ENCODE measurements around the gene CIDEA.

CIDEA gene

DNA sequence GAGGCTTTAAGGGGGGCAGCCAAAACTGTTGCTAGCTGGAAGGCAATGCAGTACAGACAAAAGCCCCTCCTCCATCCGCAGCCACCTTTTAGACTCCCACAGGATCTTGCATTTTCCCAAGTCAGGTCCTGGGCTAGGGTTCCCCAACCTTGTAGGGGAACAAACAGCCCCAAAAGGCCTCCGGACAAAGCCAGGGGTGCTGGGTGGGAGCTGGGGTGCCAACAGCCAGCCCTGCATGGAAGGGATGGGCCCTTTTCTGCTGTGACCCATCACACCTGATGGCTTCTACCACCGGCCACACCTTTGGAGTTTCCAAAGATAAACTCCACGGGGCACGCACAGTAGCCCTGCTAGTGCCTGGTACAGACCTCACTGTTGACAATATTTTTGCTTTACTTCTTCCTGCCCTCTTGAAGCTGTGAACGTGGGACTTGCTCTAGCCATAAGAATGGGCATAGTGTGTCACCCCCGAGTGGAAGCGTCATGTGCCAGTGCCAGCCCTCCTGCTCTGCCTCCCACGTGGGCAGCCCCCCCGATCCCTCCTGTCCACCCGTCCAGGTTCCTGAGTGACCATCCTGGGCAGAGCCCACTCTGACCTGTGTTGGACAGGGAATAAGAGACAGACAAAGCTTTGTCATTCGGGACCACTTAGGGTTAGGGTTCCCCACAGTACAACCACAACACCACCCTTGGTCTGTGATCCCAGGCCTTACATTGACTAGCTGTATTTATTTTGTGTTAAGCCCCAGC lies 72.7 kb downstream of the CIDEA start:
- TF ChIP-seq, protein P1, sequence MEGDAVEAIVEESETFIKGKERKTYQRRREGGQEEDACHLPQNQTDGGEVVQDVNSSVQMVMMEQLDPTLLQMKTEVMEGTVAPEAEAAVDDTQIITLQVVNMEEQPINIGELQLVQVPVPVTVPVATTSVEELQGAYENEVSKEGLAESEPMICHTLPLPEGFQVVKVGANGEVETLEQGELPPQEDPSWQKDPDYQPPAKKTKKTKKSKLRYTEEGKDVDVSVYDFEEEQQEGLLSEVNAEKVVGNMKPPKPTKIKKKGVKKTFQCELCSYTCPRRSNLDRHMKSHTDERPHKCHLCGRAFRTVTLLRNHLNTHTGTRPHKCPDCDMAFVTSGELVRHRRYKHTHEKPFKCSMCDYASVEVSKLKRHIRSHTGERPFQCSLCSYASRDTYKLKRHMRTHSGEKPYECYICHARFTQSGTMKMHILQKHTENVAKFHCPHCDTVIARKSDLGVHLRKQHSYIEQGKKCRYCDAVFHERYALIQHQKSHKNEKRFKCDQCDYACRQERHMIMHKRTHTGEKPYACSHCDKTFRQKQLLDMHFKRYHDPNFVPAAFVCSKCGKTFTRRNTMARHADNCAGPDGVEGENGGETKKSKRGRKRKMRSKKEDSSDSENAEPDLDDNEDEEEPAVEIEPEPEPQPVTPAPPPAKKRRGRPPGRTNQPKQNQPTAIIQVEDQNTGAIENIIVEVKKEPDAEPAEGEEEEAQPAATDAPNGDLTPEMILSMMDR (conservative IDR thresholded peaks at IDR 0.05; ENCODE audit: low read depth): no peak
- H3K27ac ChIP-seq: peak overlapping the region; percentile 58
- ChIA-PET CTCF (interaction anchor here (0.7 to 1.3 kb wide), 4 partner anchors 13 to 668 kb away, joined by 3 to 4 read pairs (median 4); no protein-coding TSS in a partner anchor), POLR2A (ENCODE audit: low non-redundant PET) (no interaction called here)
- no peak for DNase-seq (ENCODE audit: low spot score)
